ENCODE measurements around the gene ZNF354C.
"Not testable (repeated sequence)": the region's sequence is repeated elsewhere in the genome, so short reads cannot be mapped to it uniquely, and the experiment has no call there.

The ZNF354C gene

GRCh38 chr5:179060116-179061008 lies at the start of gene ZNF354C:
TSS of gene ZNF354C (plus strand) at chr5:179060373. CDS start at chr5:179062069, 1,696 bp downstream.
- peak; percentile 92 for DNase-seq

- DNase-seq, result peak; percentile 95
Measured at GRCh38 chr5:179023528-179024189, 36.5 kb upstream of the ZNF354C start, which contains the start of gene ZNF879. TSS of gene ZNF879 (plus strand) at chr5:179023804. CDS start at chr5:179025005, 1,201 bp downstream.

- no peak for DNase-seq
Measured at GRCh38 chr5:179033004-179033580, 27.1 kb upstream of the ZNF354C start.

DNA sequence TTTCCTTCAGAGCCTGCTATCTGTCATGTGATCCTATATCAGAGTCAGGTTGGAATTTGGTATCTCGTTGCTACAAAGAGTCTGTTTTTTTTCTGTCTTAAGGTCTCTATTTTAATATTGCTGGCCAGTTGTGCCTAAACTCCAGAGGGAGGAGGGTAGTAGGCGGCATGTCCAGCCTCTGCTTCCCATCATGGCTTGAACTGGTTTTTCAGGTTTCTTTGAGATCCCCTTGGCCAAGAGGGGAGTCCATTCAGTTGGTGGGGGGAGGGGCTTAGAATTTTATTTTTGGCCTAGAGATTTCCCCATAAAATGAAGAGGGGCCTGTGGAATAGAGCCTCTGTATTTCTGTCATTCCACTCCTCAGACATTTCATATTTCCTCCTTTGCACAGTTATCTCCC lies 15.4 kb upstream of the ZNF354C start:
- DNase-seq, result no peak

GRCh38 chr5:179051784-179052183 lies 8.4 kb upstream of the ZNF354C start:
- DNase-seq, result no peak

GRCh38 chr5:179054036-179054785 lies 6.0 kb upstream of the ZNF354C start:
- no peak for DNase-seq

- no peak for DNase-seq
Measured at GRCh38 chr5:179054876-179055275, 5.3 kb upstream of the ZNF354C start.

- DNase-seq, result no peak
Measured at GRCh38 chr5:179055436-179055835, 4.7 kb upstream of the ZNF354C start.

DNA sequence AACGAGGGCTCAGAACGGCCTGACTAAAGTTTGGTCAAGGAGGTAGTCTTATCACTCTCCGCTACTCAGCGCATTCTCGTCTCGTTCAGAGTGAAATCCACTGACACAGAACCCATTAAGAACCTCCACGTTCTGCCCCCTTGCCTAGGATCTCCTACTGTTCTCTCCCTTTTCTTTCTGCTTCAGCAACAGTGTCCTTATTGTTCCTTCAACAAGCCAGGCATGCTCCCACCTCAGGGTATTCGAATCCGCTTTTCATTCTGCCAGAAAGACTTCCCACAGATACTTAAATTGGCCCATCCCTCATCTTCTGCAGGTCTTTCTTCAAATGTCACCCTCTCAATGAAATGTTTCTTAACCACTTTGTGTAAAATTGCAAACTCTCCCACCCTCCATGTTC lies 4.3 kb upstream of the ZNF354C start:
- DNase-seq, result no peak

DNA sequence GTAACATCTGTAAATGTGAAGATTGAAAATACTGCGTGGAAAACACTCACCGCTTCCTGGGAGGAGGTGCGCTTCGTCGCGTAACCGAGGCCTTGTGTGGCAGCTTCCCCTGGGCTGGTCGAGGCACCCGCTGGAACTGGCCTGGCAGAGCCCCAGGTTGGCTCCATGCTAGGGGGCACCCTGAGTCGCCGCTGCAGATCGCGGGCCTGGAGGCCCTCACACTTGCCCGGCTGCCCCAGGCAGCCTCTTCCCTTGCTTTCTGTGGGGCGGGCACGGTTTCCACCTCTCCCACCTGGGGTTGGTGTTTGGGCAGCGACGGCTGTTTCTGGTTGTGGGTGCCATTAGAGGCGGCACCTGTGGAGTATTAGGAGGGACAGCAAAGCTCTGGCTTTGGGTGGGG lies 852 bp downstream of the ZNF354C start:
- no peak for DNase-seq

- DNase-seq, result no peak
Measured at GRCh38 chr5:179065703-179066102, 5.5 kb downstream of the ZNF354C start.

DNA sequence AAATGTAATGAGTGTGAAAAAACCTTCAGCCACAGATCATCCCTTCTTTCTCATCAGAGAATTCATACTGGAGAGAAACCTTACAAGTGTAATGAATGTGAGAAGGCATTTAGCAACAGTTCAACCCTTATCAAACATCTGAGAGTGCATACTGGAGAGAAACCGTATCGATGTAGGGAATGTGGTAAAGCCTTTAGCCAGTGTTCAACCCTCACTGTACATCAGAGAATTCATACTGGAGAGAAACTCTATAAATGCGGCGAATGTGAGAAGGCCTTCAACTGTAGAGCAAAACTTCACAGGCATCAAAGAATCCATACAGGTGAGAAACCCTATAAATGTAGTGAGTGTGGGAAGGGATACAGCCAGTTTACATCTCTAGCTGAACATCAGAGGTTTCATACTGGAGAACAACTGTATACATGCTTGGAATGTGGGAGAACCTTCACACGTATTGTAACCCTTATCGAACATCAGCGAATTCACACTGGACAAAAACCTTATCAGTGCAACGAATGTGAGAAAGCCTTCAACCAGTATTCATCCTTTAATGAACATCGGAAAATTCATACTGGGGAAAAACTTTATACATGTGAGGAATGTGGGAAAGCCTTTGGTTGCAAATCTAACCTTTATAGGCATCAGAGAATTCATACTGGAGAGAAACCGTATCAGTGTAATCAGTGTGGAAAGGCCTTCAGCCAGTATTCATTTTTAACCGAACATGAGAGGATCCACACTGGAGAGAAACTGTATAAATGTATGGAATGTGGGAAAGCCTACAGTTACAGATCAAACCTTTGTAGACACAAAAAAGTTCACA lies 19.2 kb downstream of the ZNF354C start:
- DNase-seq, result no peak

DNA sequence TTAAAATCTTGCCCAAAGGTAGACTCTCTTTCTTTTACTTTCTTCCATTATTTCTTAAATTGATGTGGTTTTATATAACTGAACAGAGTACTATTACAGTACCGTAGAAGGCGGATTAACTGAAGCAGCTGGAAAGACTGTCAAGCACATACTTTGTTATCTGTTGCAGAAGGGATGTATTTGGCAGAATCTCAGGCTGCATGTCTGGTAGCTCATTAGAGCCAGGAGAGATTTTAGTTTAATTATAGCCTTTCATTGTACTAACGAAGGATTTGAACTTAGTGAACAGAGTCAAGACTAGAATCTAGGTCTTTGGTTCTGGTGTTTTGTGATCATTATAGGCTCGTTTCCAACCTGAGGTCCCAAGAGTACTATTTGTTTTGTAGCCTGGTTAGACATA lies 20.6 kb downstream of the ZNF354C start:
- DNase-seq, result no peak

- DNase-seq, result no peak
Measured at GRCh38 chr5:179089502-179089901, 29.3 kb downstream of the ZNF354C start.

GRCh38 chr5:179101282-179101681 lies 41.1 kb downstream of the ZNF354C start:
- not testable (repeated sequence) for DNase-seq

GRCh38 chr5:179110528-179110927 lies 50.4 kb downstream of the ZNF354C start:
- no peak for DNase-seq

DNA sequence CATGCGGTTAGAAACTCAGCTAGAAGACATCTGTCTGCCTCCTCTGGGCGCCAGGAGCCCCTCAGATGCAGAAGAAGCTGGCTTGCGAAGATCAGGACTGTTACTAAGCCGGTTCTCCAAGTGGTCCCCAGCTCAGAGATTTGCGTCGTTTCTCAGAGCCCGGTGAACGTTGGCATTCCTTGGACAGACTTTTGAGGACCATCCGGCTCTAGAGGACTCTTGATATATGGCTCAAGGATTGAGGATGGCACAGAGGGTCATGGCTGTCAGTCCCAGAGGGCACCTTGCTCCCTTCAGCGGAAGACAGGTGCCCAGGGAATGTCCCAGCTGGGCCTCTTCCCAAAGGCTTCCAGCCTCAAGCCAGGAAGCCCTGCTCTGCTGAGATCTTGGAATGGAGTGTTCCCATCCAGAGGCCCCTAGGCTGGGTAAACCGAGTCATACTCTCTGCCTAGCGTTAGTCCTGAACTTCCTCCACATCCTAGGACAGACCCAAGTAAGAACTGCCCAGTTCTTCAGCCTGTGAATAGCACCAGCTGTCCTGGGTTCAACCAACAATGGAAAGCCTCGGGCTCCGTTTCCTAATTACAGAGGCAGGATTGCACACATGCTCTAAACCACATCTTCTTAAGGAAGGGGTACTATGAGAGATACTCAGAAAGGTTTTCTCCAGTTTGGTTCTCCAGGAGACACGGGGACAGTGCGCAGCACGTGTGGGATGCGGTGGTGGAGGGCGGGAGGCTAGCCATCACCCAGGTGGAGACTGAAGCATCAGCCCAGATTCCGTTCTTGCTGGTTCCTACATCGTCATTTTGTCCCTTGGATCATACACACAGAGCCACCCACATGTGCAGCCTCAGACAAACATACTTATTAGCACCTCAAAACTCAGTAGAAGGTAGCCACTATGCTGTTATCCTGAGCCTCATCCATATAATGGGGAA lies 51.4 kb downstream of the ZNF354C start:
- DNase-seq, result no peak

DNA sequence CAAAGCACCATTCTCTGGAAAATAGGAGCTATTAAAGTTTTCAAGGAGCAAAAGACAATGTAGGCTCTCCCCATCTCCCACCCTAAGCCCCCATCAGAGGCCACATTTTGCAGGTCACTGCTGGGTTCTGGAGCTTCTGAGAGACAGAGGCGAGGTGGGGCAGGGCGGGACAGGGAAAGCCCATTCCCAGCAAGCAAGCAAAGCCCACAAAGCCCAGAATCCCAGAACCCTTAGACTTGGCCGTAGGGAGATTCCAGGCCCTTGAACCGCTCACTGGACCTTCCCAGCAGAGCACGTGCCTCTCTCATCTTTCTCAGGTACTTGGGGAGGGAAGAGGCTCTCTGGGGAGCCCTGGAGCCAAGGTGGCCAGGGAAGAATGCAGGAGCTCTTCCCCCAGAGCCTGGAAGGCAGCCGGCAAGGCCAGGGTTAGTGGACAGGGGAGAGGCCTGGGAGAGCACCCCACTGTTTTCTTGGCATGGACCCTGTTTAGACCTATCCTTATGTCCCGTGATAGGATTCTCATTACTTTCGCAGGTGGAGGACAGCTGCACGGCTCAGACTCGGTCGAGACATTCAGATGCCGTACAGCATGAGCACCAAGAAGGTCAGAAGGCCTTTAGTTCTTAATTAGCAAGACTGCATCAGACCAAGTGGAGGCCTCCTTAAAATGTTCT lies 52.4 kb downstream of the ZNF354C start:
- no peak for DNase-seq

GRCh38 chr5:179113143-179113530 lies 53.0 kb downstream of the ZNF354C start:
- no peak for DNase-seq

DNA sequence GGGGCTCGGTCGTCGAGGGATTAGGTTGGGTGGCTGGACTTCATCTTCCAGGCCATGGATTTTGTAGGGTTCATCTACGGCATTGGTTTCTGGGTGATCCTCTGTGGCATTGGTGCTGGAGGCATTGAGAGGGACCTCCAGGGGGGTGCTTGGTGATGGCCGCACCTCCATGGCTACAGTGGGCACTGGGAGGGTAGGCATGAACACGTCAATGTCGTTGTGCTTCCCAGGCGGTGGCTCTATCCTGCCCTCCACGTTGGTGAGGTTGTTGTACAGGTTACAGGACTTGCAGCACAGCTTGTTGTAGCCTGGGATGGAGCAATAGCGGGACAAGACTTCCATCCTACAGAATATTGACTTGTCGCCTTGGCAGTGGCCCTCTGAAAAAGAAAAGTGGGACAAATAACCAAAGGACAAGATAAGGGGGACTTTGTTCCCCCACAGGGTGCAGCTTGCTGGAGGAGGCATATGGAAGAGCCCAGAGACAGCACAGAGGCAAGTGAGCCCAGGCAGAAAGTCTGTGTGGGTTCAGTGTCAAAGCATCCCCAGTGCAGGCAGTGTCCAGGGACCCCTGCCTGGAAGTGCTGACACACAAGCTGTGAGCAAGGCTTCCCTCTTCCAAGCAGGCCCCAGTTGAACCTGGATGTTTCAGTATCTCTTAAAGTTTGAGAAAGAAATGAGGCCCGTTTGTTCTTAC lies 53.9 kb downstream of the ZNF354C start:
- no peak for DNase-seq

Data from EL (cell line).